EH (cell line): ENCODE measurements around the gene JOSD1.

Experiments
- DNase-seq: peaks from one replicate; pipeline ENCODE4 v3.0.0-alpha.2; 2015; ENCODE audit warnings: low read depth

Gene JOSD1

GRCh38 chr22:38733329-38733723 lies 32.6 kb upstream of the JOSD1 start:
- DNase-seq = peak; percentile 43

GRCh38 chr22:38732251-38732815 lies 31.6 kb upstream of the JOSD1 start:
- DNase-seq = no peak

GRCh38 chr22:38731703-38732161 lies 31.0 kb upstream of the JOSD1 start:
- DNase-seq = no peak

GRCh38 chr22:38730411-38730871 lies 29.7 kb upstream of the JOSD1 start:
- DNase-seq = no peak

GRCh38 chr22:38729946-38730345 lies 29.2 kb upstream of the JOSD1 start:
- no peak for DNase-seq

- no peak for DNase-seq
Observed at GRCh38 chr22:38728871-38729796, 28.4 kb upstream of the JOSD1 start.

GRCh38 chr22:38727530-38728451 lies 27.0 kb upstream of the JOSD1 start:
- DNase-seq = no peak

- DNase-seq = no peak
Observed at GRCh38 chr22:38727123-38727522, 26.4 kb upstream of the JOSD1 start.

- no peak for DNase-seq
Observed at GRCh38 chr22:38725900-38726655, 25.3 kb upstream of the JOSD1 start.

GRCh38 chr22:38724926-38725571 lies 24.3 kb upstream of the JOSD1 start:
- peak; percentile 57 for DNase-seq

- DNase-seq = no peak
Observed at GRCh38 chr22:38724176-38724575, 23.4 kb upstream of the JOSD1 start.

- no peak for DNase-seq
Observed at GRCh38 chr22:38721551-38721950, 20.8 kb upstream of the JOSD1 start.

- no peak for DNase-seq
Observed at GRCh38 chr22:38720350-38720749, 19.6 kb upstream of the JOSD1 start.

GRCh38 chr22:38719196-38719595 lies 18.5 kb upstream of the JOSD1 start:
- DNase-seq = no peak

- peak; percentile 88 for DNase-seq
Observed at GRCh38 chr22:38718414-38718813, 17.7 kb upstream of the JOSD1 start.

GRCh38 chr22:38717244-38717643 lies 16.5 kb upstream of the JOSD1 start:
- no peak for DNase-seq

- DNase-seq = no peak
Observed at GRCh38 chr22:38716826-38717225, 16.1 kb upstream of the JOSD1 start.

GRCh38 chr22:38716271-38716670 lies 15.5 kb upstream of the JOSD1 start:
- no peak for DNase-seq

- no peak for DNase-seq
Observed at GRCh38 chr22:38715852-38716251, 15.1 kb upstream of the JOSD1 start.

GRCh38 chr22:38715176-38715764 lies 14.5 kb upstream of the JOSD1 start:
- no peak for DNase-seq

- DNase-seq = no peak
Observed at GRCh38 chr22:38713921-38714320, 13.2 kb upstream of the JOSD1 start.
